Measurements from ENCODE around the gene SPANXN5. TPM values are rescaled to one million over a fixed set of nuclear protein-coding genes. Genes with fewer than 3 reads are reported as not detected.
A peak's percentile ranks its signal among the peaks of the same experiment; 100 is the strongest.
"Not testable (repeated sequence)": the region's sequence is repeated elsewhere in the genome, so short reads cannot be mapped to it uniquely, and the experiment has no call there.

SPANXN5 gene
- total RNA-seq: not detected
- not detected for polyA plus RNA-seq

GRCh38 chrX:52797327-52797726 is at the start of gene SPANXN5:
SPANXN5 (minus strand) TSS chrX:52797427; CDS start chrX:52797348, 79 bp downstream.
- not testable (repeated sequence) for H3K36me3 ChIP-seq (ENCODE audit: control insufficient read depth, insufficient read depth, low read length); DNase-seq; ATAC-seq (ENCODE audit: low read depth in 2 of 2); H3K36me3 Mint-ChIP-seq; H3K9me3 Mint-ChIP-seq; H3K4me1 ChIP-seq (ENCODE audit: control insufficient read depth, insufficient read depth, low read length, poor library complexity, severe bottlenecking); H3K4me3 Mint-ChIP-seq; H3K27ac ChIP-seq (ENCODE audit: insufficient read depth, low read length, poor library complexity, severe bottlenecking); H3K4me3 ChIP-seq (ENCODE audit: low read depth, low read length); H3K4me1 Mint-ChIP-seq; H3K9me3 ChIP-seq (ENCODE audit: control insufficient read depth in 2 of 2, low read length in 2 of 2); H3K27me3 Mint-ChIP-seq; H3K27me3 ChIP-seq (ENCODE audit: control insufficient read depth, insufficient read depth, low read length)
- H3K27ac Mint-ChIP-seq: peak within 1 kb of the TSS in 1 of 3 donors; percentile 64

GRCh38 chrX:52843619-52844018 is 46.4 kb upstream of the SPANXN5 start:
- H3K27ac ChIP-seq (ENCODE audit: insufficient read depth, low read length, poor library complexity, severe bottlenecking); H3K9me3 Mint-ChIP-seq; H3K27me3 Mint-ChIP-seq; H3K4me3 ChIP-seq (ENCODE audit: low read depth, low read length); H3K4me1 Mint-ChIP-seq; H3K36me3 ChIP-seq (ENCODE audit: control insufficient read depth, insufficient read depth, low read length); H3K27ac Mint-ChIP-seq; ATAC-seq (ENCODE audit: low read depth in 2 of 2); H3K27me3 ChIP-seq (ENCODE audit: control insufficient read depth, insufficient read depth, low read length); H3K4me1 ChIP-seq (ENCODE audit: control insufficient read depth, insufficient read depth, low read length, poor library complexity, severe bottlenecking); H3K36me3 Mint-ChIP-seq; DNase-seq; H3K9me3 ChIP-seq (ENCODE audit: control insufficient read depth in 2 of 2, low read length in 2 of 2); H3K4me3 Mint-ChIP-seq: not testable (repeated sequence)

- DNase-seq (no peak), ATAC-seq (ENCODE audit: low read depth in 2 of 2) (no peak)
- Histone ChIP-seq H3K36me3 (ENCODE audit: control insufficient read depth, insufficient read depth, low read length) (no peaks in the 10 kb centered on the region), H3K27me3 (ENCODE audit: control insufficient read depth, insufficient read depth, low read length) (no peaks in the 10 kb centered on the region), H3K9me3 (ENCODE audit: control insufficient read depth in 2 of 2, low read length in 2 of 2) (no peaks in the 10 kb centered on the region), H3K4me3 (ENCODE audit: low read depth, low read length) (no peak overlapping the region), H3K27ac (ENCODE audit: insufficient read depth, low read length, poor library complexity, severe bottlenecking) (no peak overlapping the region), H3K4me1 (ENCODE audit: control insufficient read depth, insufficient read depth, low read length, poor library complexity, severe bottlenecking) (no peaks in the 10 kb centered on the region)
- H3K4me3 Mint-ChIP-seq: no peak overlapping the region
- H3K27ac Mint-ChIP-seq: no peak overlapping the region
- no peaks in the 10 kb centered on the region for H3K4me1 Mint-ChIP-seq
- H3K9me3 Mint-ChIP-seq: peaks cover 0 to 1% (median 0%) of the 10 kb centered on the region in 7 donors
- peaks cover 4% of the 10 kb centered on the region for H3K27me3 Mint-ChIP-seq
- no peaks in the 10 kb centered on the region for H3K36me3 Mint-ChIP-seq
Observed at GRCh38 chrX:52839137-52839536, 41.9 kb upstream of the SPANXN5 start.

- Histone ChIP-seq H3K4me1 (ENCODE audit: control insufficient read depth, insufficient read depth, low read length, poor library complexity, severe bottlenecking) (no peaks in the 10 kb centered on the region), H3K36me3 (ENCODE audit: control insufficient read depth, insufficient read depth, low read length) (no peaks in the 10 kb centered on the region), H3K4me3 (ENCODE audit: low read depth, low read length) (no peak overlapping the region), H3K9me3 (ENCODE audit: control insufficient read depth in 2 of 2, low read length in 2 of 2) (no peaks in the 10 kb centered on the region), H3K27me3 (ENCODE audit: control insufficient read depth, insufficient read depth, low read length) (no peaks in the 10 kb centered on the region), H3K27ac (ENCODE audit: insufficient read depth, low read length, poor library complexity, severe bottlenecking) (no peak overlapping the region)
- Mint-ChIP-seq H3K4me1 (no peaks in the 10 kb centered on the region), H3K9me3 (peaks cover 0 to 2% (median 0%) of the 10 kb centered on the region in 7 donors), H3K36me3 (no peaks in the 10 kb centered on the region), H3K27me3 (no peaks in the 10 kb centered on the region), H3K27ac (no peak overlapping the region), H3K4me3 (no peak overlapping the region)
- DNase-seq (no peak), ATAC-seq (ENCODE audit: low read depth in 2 of 2) (no peak)
Observed at GRCh38 chrX:52830551-52830950, 33.3 kb upstream of the SPANXN5 start.

- DNase-seq: no peak
- no peak overlapping the region for H3K4me3 Mint-ChIP-seq
- no peaks in the 10 kb centered on the region for H3K27me3 ChIP-seq (ENCODE audit: control insufficient read depth, insufficient read depth, low read length)
- no peak overlapping the region for H3K27ac ChIP-seq (ENCODE audit: insufficient read depth, low read length, poor library complexity, severe bottlenecking)
- no peaks in the 10 kb centered on the region for H3K27me3 Mint-ChIP-seq
- peaks cover 0 to 2% (median 0%) of the 10 kb centered on the region in 7 donors for H3K9me3 Mint-ChIP-seq
- no peaks in the 10 kb centered on the region for H3K4me1 Mint-ChIP-seq
- H3K4me3 ChIP-seq (ENCODE audit: low read depth, low read length): no peak overlapping the region
- no peak for ATAC-seq (ENCODE audit: low read depth in 2 of 2)
- H3K27ac Mint-ChIP-seq: no peak overlapping the region
- H3K36me3 ChIP-seq (ENCODE audit: control insufficient read depth, insufficient read depth, low read length): no peaks in the 10 kb centered on the region
- no peaks in the 10 kb centered on the region for H3K4me1 ChIP-seq (ENCODE audit: control insufficient read depth, insufficient read depth, low read length, poor library complexity, severe bottlenecking)
- no peaks in the 10 kb centered on the region for H3K9me3 ChIP-seq (ENCODE audit: control insufficient read depth in 2 of 2, low read length in 2 of 2)
- H3K36me3 Mint-ChIP-seq: no peaks in the 10 kb centered on the region
Observed at GRCh38 chrX:52824608-52825007, 27.4 kb upstream of the SPANXN5 start.

GRCh38 chrX:52821079-52821760 is 24.0 kb upstream of the SPANXN5 start:
- no peaks in the 10 kb centered on the region for H3K36me3 Mint-ChIP-seq
- H3K4me1 Mint-ChIP-seq: no peaks in the 10 kb centered on the region
- no peaks in the 10 kb centered on the region for H3K27me3 Mint-ChIP-seq
- Histone ChIP-seq H3K36me3 (ENCODE audit: control insufficient read depth, insufficient read depth, low read length) (no peaks in the 10 kb centered on the region), H3K27ac (ENCODE audit: insufficient read depth, low read length, poor library complexity, severe bottlenecking) (no peak overlapping the region), H3K27me3 (ENCODE audit: control insufficient read depth, insufficient read depth, low read length) (no peaks in the 10 kb centered on the region), H3K4me1 (ENCODE audit: control insufficient read depth, insufficient read depth, low read length, poor library complexity, severe bottlenecking) (no peaks in the 10 kb centered on the region), H3K4me3 (ENCODE audit: low read depth, low read length) (no peak overlapping the region), H3K9me3 (ENCODE audit: control insufficient read depth in 2 of 2, low read length in 2 of 2) (no peaks in the 10 kb centered on the region)
- no peak for DNase-seq
- peaks cover 0 to 2% (median 0%) of the 10 kb centered on the region in 7 donors for H3K9me3 Mint-ChIP-seq
- H3K27ac Mint-ChIP-seq: no peak overlapping the region
- H3K4me3 Mint-ChIP-seq: no peak overlapping the region
- no peak for ATAC-seq (ENCODE audit: low read depth in 2 of 2)

GRCh38 chrX:52819788-52820187 is 22.6 kb upstream of the SPANXN5 start:
- H3K4me3 Mint-ChIP-seq: no peak overlapping the region

GRCh38 chrX:52811065-52811625 is 13.9 kb upstream of the SPANXN5 start, which contains the start of gene XAGE5:
XAGE5 (plus strand) TSS chrX:52811287; CDS start chrX:52812567, 1,280 bp downstream.
- Mint-ChIP-seq H3K4me3 (no peak within 1 kb of the TSS), H3K36me3 (no peaks in the 10 kb centered on the region), H3K4me1 (no peaks in the 10 kb centered on the region), H3K9me3 (no peaks in the 10 kb centered on the region), H3K27ac (no peak within 1 kb of the TSS), H3K27me3 (peaks cover 5% of the 10 kb centered on the region)
- H3K27me3 ChIP-seq (ENCODE audit: control insufficient read depth, insufficient read depth, low read length): no peaks in the 10 kb centered on the region
- no peaks in the 10 kb centered on the region for H3K9me3 ChIP-seq (ENCODE audit: control insufficient read depth in 2 of 2, low read length in 2 of 2)
- H3K27ac ChIP-seq (ENCODE audit: insufficient read depth, low read length, poor library complexity, severe bottlenecking): no peak within 1 kb of the TSS
- DNase-seq (no peak), ATAC-seq (ENCODE audit: low read depth in 2 of 2) (no peak)
- H3K36me3 ChIP-seq (ENCODE audit: control insufficient read depth, insufficient read depth, low read length): no peaks in the 10 kb centered on the region
- H3K4me1 ChIP-seq (ENCODE audit: control insufficient read depth, insufficient read depth, low read length, poor library complexity, severe bottlenecking): no peaks in the 10 kb centered on the region
- no peak within 1 kb of the TSS for H3K4me3 ChIP-seq (ENCODE audit: low read depth, low read length)

More at GRCh38 chrX:52819788-52820187, 22.6 kb upstream of the SPANXN5 start:
- Histone ChIP-seq H3K27me3 (ENCODE audit: control insufficient read depth, insufficient read depth, low read length) (no peaks in the 10 kb centered on the region), H3K9me3 (ENCODE audit: control insufficient read depth in 2 of 2, low read length in 2 of 2) (no peaks in the 10 kb centered on the region), H3K27ac (ENCODE audit: insufficient read depth, low read length, poor library complexity, severe bottlenecking) (no peak overlapping the region), H3K4me3 (ENCODE audit: low read depth, low read length) (no peak overlapping the region), H3K36me3 (ENCODE audit: control insufficient read depth, insufficient read depth, low read length) (no peaks in the 10 kb centered on the region), H3K4me1 (ENCODE audit: control insufficient read depth, insufficient read depth, low read length, poor library complexity, severe bottlenecking) (no peaks in the 10 kb centered on the region)
- ATAC-seq (ENCODE audit: low read depth in 2 of 2): no peak
- Mint-ChIP-seq H3K27me3 (no peaks in the 10 kb centered on the region), H3K27ac (no peak overlapping the region), H3K4me1 (no peaks in the 10 kb centered on the region), H3K36me3 (no peaks in the 10 kb centered on the region), H3K9me3 (peaks cover 0 to 2% (median 0%) of the 10 kb centered on the region in 7 donors)
- DNase-seq: no peak
